Measurements from ENCODE around the gene GNB2.
A peak's percentile ranks its signal among the peaks of the same experiment; 100 is the strongest.
"Not testable (repeated sequence)": the region's sequence is repeated elsewhere in the genome, so short reads cannot be mapped to it uniquely, and the experiment has no call there.

Gene GNB2

GRCh38 chr7:100696123-100696521, 22.6 kb downstream of the GNB2 start:
- H3K9me3 Mint-ChIP-seq = no peaks in the 10 kb centered on the region
- H3K4me1 Mint-ChIP-seq (ENCODE audit: low read depth) = peaks cover 32% of the 10 kb centered on the region
- peak overlapping the region; percentile 45 for H3K4me3 Mint-ChIP-seq
- peak overlapping the region; percentile 16 for H3K27ac Mint-ChIP-seq
- peaks cover 5% of the 10 kb centered on the region for H3K36me3 Mint-ChIP-seq (ENCODE audit: low read depth)
- peaks cover 4% of the 10 kb centered on the region for H3K27me3 Mint-ChIP-seq

- Mint-ChIP-seq H3K27me3 (peaks cover 4% of the 10 kb centered on the region), H3K4me1 (ENCODE audit: low read depth) (peaks cover 14% of the 10 kb centered on the region), H3K9me3 (no peaks in the 10 kb centered on the region), H3K4me3 (no peak overlapping the region), H3K36me3 (ENCODE audit: low read depth) (no peaks in the 10 kb centered on the region), H3K27ac (no peak overlapping the region)
These were observed 25.5 kb downstream of the GNB2 start for GRCh38 chr7:100699018-100699417.

- H3K36me3 Mint-ChIP-seq (ENCODE audit: low read depth); H3K27me3 Mint-ChIP-seq; H3K4me1 Mint-ChIP-seq (ENCODE audit: low read depth); H3K9me3 Mint-ChIP-seq; H3K4me3 Mint-ChIP-seq; H3K27ac Mint-ChIP-seq: not testable (repeated sequence)
These were observed 27.5 kb downstream of the GNB2 start for GRCh38 chr7:100701089-100701488.

GRCh38 chr7:100705320-100705752, 31.8 kb downstream of the GNB2 start:
- H3K36me3 Mint-ChIP-seq (ENCODE audit: low read depth) = peaks cover 12% of the 10 kb centered on the region
- H3K9me3 Mint-ChIP-seq = no peaks in the 10 kb centered on the region
- peak overlapping the region; percentile 95 for H3K4me3 Mint-ChIP-seq
- H3K4me1 Mint-ChIP-seq (ENCODE audit: low read depth) = peaks cover 10% of the 10 kb centered on the region
- no peaks in the 10 kb centered on the region for H3K27me3 Mint-ChIP-seq
- peak overlapping the region; percentile 94 for H3K27ac Mint-ChIP-seq

GRCh38 chr7:100705753-100706671, 32.5 kb downstream of the GNB2 start, which contains the start of gene POP7:
TSS of gene POP7 (plus strand) at chr7:100706121. CDS start at chr7:100706831, 710 bp downstream.
- H3K27ac Mint-ChIP-seq = peak within 1 kb of the TSS; percentile 94
- peaks cover 12% of the 10 kb centered on the region for H3K36me3 Mint-ChIP-seq (ENCODE audit: low read depth)
- peaks cover 10% of the 10 kb centered on the region for H3K4me1 Mint-ChIP-seq (ENCODE audit: low read depth)
- H3K9me3 Mint-ChIP-seq = no peaks in the 10 kb centered on the region
- H3K4me3 Mint-ChIP-seq = peak within 1 kb of the TSS; percentile 95
- H3K27me3 Mint-ChIP-seq = no peaks in the 10 kb centered on the region

- H3K36me3 Mint-ChIP-seq (ENCODE audit: low read depth) = peaks cover 12% of the 10 kb centered on the region
- H3K4me1 Mint-ChIP-seq (ENCODE audit: low read depth) = peaks cover 10% of the 10 kb centered on the region
- no peaks in the 10 kb centered on the region for H3K9me3 Mint-ChIP-seq
- peak overlapping the region; percentile 94 for H3K27ac Mint-ChIP-seq
- peak overlapping the region; percentile 95 for H3K4me3 Mint-ChIP-seq
- H3K27me3 Mint-ChIP-seq = no peaks in the 10 kb centered on the region
These were observed 33.3 kb downstream of the GNB2 start for GRCh38 chr7:100706672-100707311.

GRCh38 chr7:100708395-100708794, 34.9 kb downstream of the GNB2 start:
- Mint-ChIP-seq H3K27ac (no peak overlapping the region), H3K4me1 (ENCODE audit: low read depth) (peaks cover 10% of the 10 kb centered on the region), H3K27me3 (no peaks in the 10 kb centered on the region), H3K4me3 (no peak overlapping the region), H3K9me3 (no peaks in the 10 kb centered on the region), H3K36me3 (ENCODE audit: low read depth) (peaks cover 12% of the 10 kb centered on the region)

GRCh38 chr7:100710452-100710851, 36.9 kb downstream of the GNB2 start:
- H3K9me3 Mint-ChIP-seq = no peaks in the 10 kb centered on the region
- no peak overlapping the region for H3K4me3 Mint-ChIP-seq
- no peaks in the 10 kb centered on the region for H3K27me3 Mint-ChIP-seq
- H3K27ac Mint-ChIP-seq = no peak overlapping the region
- H3K4me1 Mint-ChIP-seq (ENCODE audit: low read depth) = peaks cover 10% of the 10 kb centered on the region
- H3K36me3 Mint-ChIP-seq (ENCODE audit: low read depth) = peaks cover 12% of the 10 kb centered on the region

GRCh38 chr7:100711369-100711768, 37.8 kb downstream of the GNB2 start:
- peaks cover 10% of the 10 kb centered on the region for H3K4me1 Mint-ChIP-seq (ENCODE audit: low read depth)
- no peaks in the 10 kb centered on the region for H3K27me3 Mint-ChIP-seq
- H3K27ac Mint-ChIP-seq = no peak overlapping the region
- H3K36me3 Mint-ChIP-seq (ENCODE audit: low read depth) = peaks cover 12% of the 10 kb centered on the region
- no peaks in the 10 kb centered on the region for H3K9me3 Mint-ChIP-seq
- H3K4me3 Mint-ChIP-seq = no peak overlapping the region

GRCh38 chr7:100714725-100715124, 41.2 kb downstream of the GNB2 start:
- Mint-ChIP-seq H3K4me1 (ENCODE audit: low read depth) (no peaks in the 10 kb centered on the region), H3K36me3 (ENCODE audit: low read depth) (peaks cover 5% of the 10 kb centered on the region), H3K9me3 (no peaks in the 10 kb centered on the region), H3K27ac (no peak overlapping the region), H3K27me3 (peaks cover 14% of the 10 kb centered on the region), H3K4me3 (no peak overlapping the region)

GRCh38 chr7:100717073-100717472, 43.5 kb downstream of the GNB2 start:
- not testable (repeated sequence) for H3K27ac Mint-ChIP-seq, H3K9me3 Mint-ChIP-seq
- H3K27me3 Mint-ChIP-seq = peaks cover 30% of the 10 kb centered on the region

GRCh38 chr7:100719523-100720278, 46.2 kb downstream of the GNB2 start:
- H3K4me1 Mint-ChIP-seq (ENCODE audit: low read depth) = no peaks in the 10 kb centered on the region
- peaks cover 5% of the 10 kb centered on the region for H3K36me3 Mint-ChIP-seq (ENCODE audit: low read depth)
- no peaks in the 10 kb centered on the region for H3K9me3 Mint-ChIP-seq
- H3K4me3 Mint-ChIP-seq = no peak overlapping the region
- H3K27ac Mint-ChIP-seq = no peak overlapping the region
- peaks cover 47% of the 10 kb centered on the region for H3K27me3 Mint-ChIP-seq

More at GRCh38 chr7:100717073-100717472, 43.5 kb downstream of the GNB2 start:
- not testable (repeated sequence) for H3K36me3 Mint-ChIP-seq (ENCODE audit: low read depth); H3K4me3 Mint-ChIP-seq; H3K4me1 Mint-ChIP-seq (ENCODE audit: low read depth)

- Mint-ChIP-seq H3K27ac (no peak within 1 kb of the TSS), H3K4me1 (ENCODE audit: low read depth) (no peaks in the 10 kb centered on the region), H3K27me3 (peaks cover 47% of the 10 kb centered on the region), H3K36me3 (ENCODE audit: low read depth) (peaks cover 5% of the 10 kb centered on the region), H3K9me3 (no peaks in the 10 kb centered on the region), H3K4me3 (no peak within 1 kb of the TSS)
These were observed 46.7 kb downstream of the GNB2 start, which contains the start of gene EPO for GRCh38 chr7:100720279-100720670. TSS of gene EPO (plus strand) at chr7:100720468. CDS start at chr7:100720981, 513 bp downstream.

GRCh38 chr7:100720671-100721504, 47.3 kb downstream of the GNB2 start:
- peaks cover 5% of the 10 kb centered on the region for H3K36me3 Mint-ChIP-seq (ENCODE audit: low read depth)
- H3K4me3 Mint-ChIP-seq = no peak overlapping the region
- H3K27me3 Mint-ChIP-seq = peaks cover 47% of the 10 kb centered on the region
- H3K27ac Mint-ChIP-seq = no peak overlapping the region
- H3K9me3 Mint-ChIP-seq = no peaks in the 10 kb centered on the region
- H3K4me1 Mint-ChIP-seq (ENCODE audit: low read depth) = no peaks in the 10 kb centered on the region

Data from stimulated activated naive CD8-positive, alpha-beta T cell treated with anti-CD3 and anti-CD28 coated beads, Interleukin-15, Interleukin-2, amounts not matched to agents 100 ng/mL and 50 ng/mL, for 24 hours (primary cell).